ENCODE results near the gene ECE1. TPM values are rescaled to one million over a fixed set of nuclear protein-coding genes. Genes with fewer than 3 reads are reported as not detected.

The ECE1 gene
- total RNA-seq, 1 donor from 2014 or later = 336 TPM

GRCh38 chr1:21308847-21309652 is 18.8 kb upstream of the ECE1 start:
- intact Hi-C loops (cut with DNase I) = no loop called here
- Histone ChIP-seq H3K9me3 (no peaks in the 10 kb centered on the region), H3K4me3 (no peak overlapping the region), H3K27ac (peak overlapping the region; percentile 61 to 75), H3K36me3 (no peaks in the 10 kb centered on the region), H3K4me1 (peaks cover 28 to 54% of the 10 kb centered on the region in 2 donors), H3K27me3 (no peaks in the 10 kb centered on the region)
- TF ChIP-seq, protein P1, sequence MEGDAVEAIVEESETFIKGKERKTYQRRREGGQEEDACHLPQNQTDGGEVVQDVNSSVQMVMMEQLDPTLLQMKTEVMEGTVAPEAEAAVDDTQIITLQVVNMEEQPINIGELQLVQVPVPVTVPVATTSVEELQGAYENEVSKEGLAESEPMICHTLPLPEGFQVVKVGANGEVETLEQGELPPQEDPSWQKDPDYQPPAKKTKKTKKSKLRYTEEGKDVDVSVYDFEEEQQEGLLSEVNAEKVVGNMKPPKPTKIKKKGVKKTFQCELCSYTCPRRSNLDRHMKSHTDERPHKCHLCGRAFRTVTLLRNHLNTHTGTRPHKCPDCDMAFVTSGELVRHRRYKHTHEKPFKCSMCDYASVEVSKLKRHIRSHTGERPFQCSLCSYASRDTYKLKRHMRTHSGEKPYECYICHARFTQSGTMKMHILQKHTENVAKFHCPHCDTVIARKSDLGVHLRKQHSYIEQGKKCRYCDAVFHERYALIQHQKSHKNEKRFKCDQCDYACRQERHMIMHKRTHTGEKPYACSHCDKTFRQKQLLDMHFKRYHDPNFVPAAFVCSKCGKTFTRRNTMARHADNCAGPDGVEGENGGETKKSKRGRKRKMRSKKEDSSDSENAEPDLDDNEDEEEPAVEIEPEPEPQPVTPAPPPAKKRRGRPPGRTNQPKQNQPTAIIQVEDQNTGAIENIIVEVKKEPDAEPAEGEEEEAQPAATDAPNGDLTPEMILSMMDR (IDR thresholded peaks at IDR 0.05) = no peak
- no peak for DNase-seq (ENCODE audit: low spot score in 2 of 2)

DNA sequence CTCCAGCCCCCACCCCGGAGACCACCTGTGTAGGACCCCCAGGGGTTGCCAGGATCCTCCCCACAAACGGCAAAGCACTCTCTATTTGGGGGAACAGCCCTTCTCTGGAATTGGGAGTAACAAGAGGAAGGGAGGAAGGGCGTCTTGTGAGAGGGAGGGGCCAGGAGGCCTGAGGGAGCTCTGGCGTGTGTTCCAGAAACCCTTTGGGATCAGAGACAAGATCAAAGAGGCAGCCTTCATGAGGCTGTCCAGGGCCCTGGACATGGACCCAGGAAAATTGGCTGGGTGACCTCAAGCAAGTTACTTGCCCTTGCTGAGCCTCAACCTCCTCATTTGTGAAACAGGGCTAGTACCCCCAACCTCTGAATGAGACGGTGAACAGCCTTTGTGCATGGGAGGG is 18.1 kb upstream of the ECE1 start:
- Histone ChIP-seq H3K36me3 (no peaks in the 10 kb centered on the region), H3K9me3 (no peaks in the 10 kb centered on the region), H3K27ac (peak overlapping the region; percentile 61 to 75), H3K27me3 (no peaks in the 10 kb centered on the region), H3K4me1 (peaks cover 21 to 51% of the 10 kb centered on the region in 2 donors), H3K4me3 (no peak overlapping the region)
- intact Hi-C loops (cut with DNase I) = no loop called here
- TF ChIP-seq, protein P1 (IDR thresholded peaks at IDR 0.05) = no peak
- DNase-seq (ENCODE audit: low spot score in 2 of 2) = no peak

GRCh38 chr1:21307663-21308305 is 17.5 kb upstream of the ECE1 start:
- no peaks in the 10 kb centered on the region for H3K36me3 ChIP-seq
- H3K27ac ChIP-seq = peak overlapping the region; percentile 61 to 75
- H3K27me3 ChIP-seq = no peaks in the 10 kb centered on the region
- peaks cover 19 to 51% of the 10 kb centered on the region in 2 donors for H3K4me1 ChIP-seq
- H3K4me3 ChIP-seq = no peak overlapping the region
- intact Hi-C loops (cut with DNase I) = no loop called here
- H3K9me3 ChIP-seq = no peaks in the 10 kb centered on the region
- DNase-seq (ENCODE audit: low spot score in 2 of 2) = no peak
- TF ChIP-seq, protein P1 (IDR thresholded peaks at IDR 0.05) = no peak

DNA sequence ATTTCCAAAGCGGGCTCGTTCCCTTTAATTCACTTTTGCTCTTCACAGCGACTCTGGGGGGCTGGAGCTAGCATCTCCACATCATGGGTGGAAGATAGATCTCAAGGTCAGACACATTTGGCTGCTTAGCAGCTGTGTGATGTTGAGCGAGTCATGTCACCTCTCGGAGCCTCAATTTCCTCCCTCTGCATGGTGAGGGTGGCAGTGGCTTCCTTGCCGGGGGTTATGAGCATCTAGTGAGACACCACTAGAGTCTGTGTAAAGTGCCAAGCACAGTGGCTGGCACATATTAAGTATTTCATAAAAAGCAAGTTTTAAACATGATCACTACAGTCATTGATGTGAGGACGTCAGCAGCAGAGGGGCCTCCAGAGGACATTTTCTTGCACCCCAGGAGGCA is 16.9 kb upstream of the ECE1 start:
- TF ChIP-seq, protein P1 (IDR thresholded peaks at IDR 0.05) = no peak
- no peaks in the 10 kb centered on the region for H3K27me3 ChIP-seq
- H3K4me1 ChIP-seq = peaks cover 23 to 49% of the 10 kb centered on the region in 2 donors
- H3K36me3 ChIP-seq = no peaks in the 10 kb centered on the region
- peak overlapping the region; percentile 61 to 75 for H3K27ac ChIP-seq
- no peak overlapping the region for H3K4me3 ChIP-seq
- intact Hi-C loops (cut with DNase I) = no loop called here
- no peak for DNase-seq (ENCODE audit: low spot score in 2 of 2)
- no peaks in the 10 kb centered on the region for H3K9me3 ChIP-seq

DNA sequence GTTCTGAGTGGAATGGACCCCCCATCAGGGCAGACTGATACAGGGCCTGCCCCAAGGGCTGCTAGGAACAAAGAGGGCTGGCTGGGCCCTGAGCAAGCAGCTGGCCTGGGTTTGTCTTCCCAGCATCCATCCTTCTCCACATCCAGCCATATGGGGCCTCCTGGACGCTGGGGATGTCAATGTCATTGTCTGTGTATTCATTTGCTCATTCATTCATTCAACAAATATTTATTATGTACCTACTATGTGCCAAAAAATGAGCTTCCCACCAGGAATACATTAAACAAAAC is 15.6 kb upstream of the ECE1 start:
- Histone ChIP-seq H3K4me3 (no peak overlapping the region), H3K27ac (no peak overlapping the region), H3K36me3 (no peaks in the 10 kb centered on the region), H3K27me3 (no peaks in the 10 kb centered on the region), H3K4me1 (peaks cover 23 to 39% of the 10 kb centered on the region in 2 donors), H3K9me3 (no peaks in the 10 kb centered on the region)
- no peak for DNase-seq (ENCODE audit: low spot score in 2 of 2)
- intact Hi-C loops (cut with DNase I) = no loop called here
- TF ChIP-seq, protein P1 (IDR thresholded peaks at IDR 0.05) = no peak
